ENCODE results near the gene GDI1.
"Not testable (repeated sequence)": the region's sequence is repeated elsewhere in the genome, so short reads cannot be mapped to it uniquely, and the experiment has no call there.

Gene GDI1

GRCh38 chrX:154436983-154437752 lies at the start of gene GDI1:
Gene GDI1 (plus strand): TSS chrX:154437154. CDS start chrX:154437255, 101 bp downstream.
- DNase-seq = peak; percentile 54

GRCh38 chrX:154388094-154388493 lies 48.9 kb upstream of the GDI1 start:
- not testable (repeated sequence) for DNase-seq

GRCh38 chrX:154388649-154389048 lies 48.3 kb upstream of the GDI1 start:
- not testable (repeated sequence) for DNase-seq

GRCh38 chrX:154389812-154390747 lies 46.9 kb upstream of the GDI1 start:
- not testable (repeated sequence) for DNase-seq

GRCh38 chrX:154396363-154396762 lies 40.6 kb upstream of the GDI1 start:
- not testable (repeated sequence) for DNase-seq

GRCh38 chrX:154396973-154397887 lies 39.7 kb upstream of the GDI1 start:
- DNase-seq = peak; percentile 84

- DNase-seq = peak; percentile 97
These were observed 38.9 kb upstream of the GDI1 start, which contains the start of gene RPL10 for GRCh38 chrX:154397888-154398667. Gene RPL10 (plus strand): TSS chrX:154398377. CDS start chrX:154398520, 143 bp downstream.

GRCh38 chrX:154398668-154399526 lies 38.1 kb upstream of the GDI1 start:
- peak; percentile 92 for DNase-seq

GRCh38 chrX:154399527-154400368 lies 37.2 kb upstream of the GDI1 start:
- DNase-seq = no peak

GRCh38 chrX:154400369-154400817 lies 36.6 kb upstream of the GDI1 start:
- not testable (repeated sequence) for DNase-seq

- no peak for DNase-seq
These were observed 35.7 kb upstream of the GDI1 start for GRCh38 chrX:154401045-154401799.

GRCh38 chrX:154401918-154402621 lies 34.9 kb upstream of the GDI1 start:
- no peak for DNase-seq

- no peak for DNase-seq
These were observed 34.3 kb upstream of the GDI1 start for GRCh38 chrX:154402622-154403127.

GRCh38 chrX:154403192-154403591 lies 33.8 kb upstream of the GDI1 start:
- no peak for DNase-seq

- no peak for DNase-seq
These were observed 33.1 kb upstream of the GDI1 start for GRCh38 chrX:154403858-154404257.

GRCh38 chrX:154404625-154405192 lies 32.2 kb upstream of the GDI1 start:
- DNase-seq = no peak

GRCh38 chrX:154408659-154409221 lies 28.2 kb upstream of the GDI1 start:
- no peak for DNase-seq
